Hippocampal formation (tissue), 2 donors: ENCODE data around the gene GGA1.

Source experiments
- DNase-seq, 2 donors: peaks; one replicate each; lab custom pipeline; 2025; lab: John Stamatoyannopoulos, UW

The GGA1 gene

GRCh38 chr22:37674248-37674647 lies 65.6 kb downstream of the GGA1 start:
- DNase-seq = no peak

- peak; percentile 64 to 79 for DNase-seq
Measured at GRCh38 chr22:37674951-37675929, 66.6 kb downstream of the GGA1 start, which contains the start of gene LGALS1. Gene LGALS1 (plus strand): TSS chr22:37675636. CDS start chr22:37675703, 67 bp downstream.

- DNase-seq = peak in 1 of 2 donors; percentile 17
Measured at GRCh38 chr22:37675930-37676735, 67.5 kb downstream of the GGA1 start.

- DNase-seq = no peak
Measured at GRCh38 chr22:37676736-37677492, 68.3 kb downstream of the GGA1 start.

- no peak for DNase-seq
Measured at GRCh38 chr22:37677493-37677974, 68.9 kb downstream of the GGA1 start.

- DNase-seq = no peak
Measured at GRCh38 chr22:37678372-37678771, 69.7 kb downstream of the GGA1 start.

GRCh38 chr22:37679670-37680069 lies 71.0 kb downstream of the GGA1 start:
- no peak for DNase-seq

GRCh38 chr22:37680191-37680851 lies 71.7 kb downstream of the GGA1 start:
- no peak for DNase-seq

- DNase-seq = no peak
Measured at GRCh38 chr22:37681001-37681424, 72.4 kb downstream of the GGA1 start.

GRCh38 chr22:37681556-37682049 lies 73.0 kb downstream of the GGA1 start:
- peak; percentile 21 for DNase-seq
